HG03571 (cell line): ENCODE data around the gene DNASE1L2.

Experiments
- ATAC-seq: cut with Tn5 transposase; IDR thresholded peaks from one replicate; pipeline ENCODE4 v1.9.1; 2021; ENCODE audit not compliant: unreplicated experiment

The DNASE1L2 gene

DNA sequence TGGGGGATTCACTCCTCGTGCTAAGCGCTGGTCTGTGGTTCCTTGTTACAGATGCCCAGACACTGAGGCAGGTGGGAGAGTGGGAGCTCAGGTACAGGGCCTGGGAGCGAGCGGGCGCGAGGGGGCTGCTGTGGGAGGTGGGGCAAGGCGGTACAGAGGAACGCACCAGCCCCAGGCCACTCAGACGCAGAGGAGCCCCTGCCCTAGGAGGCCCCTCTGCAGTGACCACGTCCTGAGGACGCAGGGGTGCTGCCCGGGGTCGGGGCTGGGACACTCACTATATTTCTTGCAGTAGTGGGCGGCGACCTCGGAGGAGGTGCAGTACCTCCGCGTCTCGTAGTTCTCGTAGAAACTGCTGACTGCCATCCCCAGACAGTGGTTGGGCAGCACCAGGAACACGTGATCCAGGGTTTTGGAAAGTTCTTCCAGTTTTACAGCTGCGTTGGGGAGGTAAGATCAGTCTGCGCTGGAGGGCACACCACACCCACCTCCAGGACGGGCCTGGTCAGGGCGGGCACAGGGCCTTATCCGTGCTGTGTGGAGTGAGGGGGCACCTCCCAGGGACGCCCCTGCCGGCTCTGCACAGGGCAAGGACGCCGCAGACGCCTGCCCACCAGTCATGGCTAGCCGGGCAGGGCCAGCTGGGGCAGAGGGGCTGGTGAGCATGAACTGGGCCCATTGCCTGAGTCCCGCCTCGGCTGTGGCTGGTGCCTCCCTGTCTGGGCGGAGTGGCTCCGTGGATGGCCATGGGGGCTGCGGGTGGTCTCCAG lies 47.9 kb downstream of the DNASE1L2 start:
- ATAC-seq, result no peak

DNA sequence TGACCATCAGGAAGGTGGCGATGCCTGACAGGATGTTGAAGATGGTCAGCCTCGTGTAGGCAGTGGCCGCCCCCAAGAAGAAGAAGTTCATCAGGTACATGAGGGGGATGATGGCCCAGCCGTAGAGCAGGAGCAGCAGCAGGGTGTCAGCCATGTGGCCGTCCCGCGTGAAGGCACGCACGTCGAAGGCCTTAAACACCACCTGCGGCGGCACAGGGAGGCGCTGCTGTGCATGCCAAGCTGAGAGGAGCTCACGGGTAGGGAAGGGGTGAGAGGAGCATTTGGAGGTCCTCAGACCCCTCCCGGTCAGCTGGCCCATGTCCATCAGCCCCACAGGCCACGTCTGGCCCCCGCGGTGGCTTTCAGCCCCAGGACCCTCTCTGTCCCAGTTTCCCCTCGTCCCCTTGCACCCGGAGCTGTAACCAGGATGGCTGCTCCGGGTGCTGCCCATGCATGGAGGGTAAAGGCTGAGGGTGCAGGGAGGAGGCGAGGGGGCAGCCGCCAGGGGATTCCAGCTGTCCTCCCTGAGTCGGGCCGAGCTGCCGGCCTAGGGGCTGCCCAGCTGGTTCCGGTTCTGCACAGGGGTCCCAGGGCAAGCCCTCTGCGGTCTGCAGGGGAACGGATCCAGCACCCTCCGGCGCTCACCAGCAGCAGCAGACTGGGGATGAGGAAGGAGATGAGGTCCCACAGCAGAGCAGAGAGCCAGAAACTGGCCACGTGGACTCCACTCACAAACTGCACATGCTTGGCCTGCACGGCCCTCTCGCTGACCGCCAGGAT lies 48.7 kb downstream of the DNASE1L2 start:
- no peak for ATAC-seq

DNA sequence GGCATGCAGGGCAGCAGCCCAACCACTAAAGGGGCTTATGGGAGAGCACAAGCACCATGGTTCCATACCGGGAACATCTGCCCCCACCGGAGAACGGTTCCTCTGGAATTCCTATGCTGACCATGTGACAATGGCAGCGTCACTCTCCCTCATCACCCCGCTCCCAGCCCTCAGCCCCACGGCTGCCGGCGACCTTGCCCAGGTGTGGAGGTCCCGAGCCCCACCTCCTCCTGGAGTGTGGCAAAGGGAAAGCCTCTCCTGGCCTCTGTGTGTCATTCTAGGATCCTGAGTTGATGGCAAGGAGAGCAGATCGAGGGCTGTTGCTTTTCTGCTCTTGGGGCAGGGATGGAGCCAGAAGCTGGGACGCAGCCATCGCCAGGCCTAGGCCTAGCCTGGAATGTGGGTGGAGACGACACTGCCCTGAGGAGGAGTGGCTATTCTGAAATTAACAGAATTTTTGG lies 49.5 kb downstream of the DNASE1L2 start:
- ATAC-seq, result no peak

DNA sequence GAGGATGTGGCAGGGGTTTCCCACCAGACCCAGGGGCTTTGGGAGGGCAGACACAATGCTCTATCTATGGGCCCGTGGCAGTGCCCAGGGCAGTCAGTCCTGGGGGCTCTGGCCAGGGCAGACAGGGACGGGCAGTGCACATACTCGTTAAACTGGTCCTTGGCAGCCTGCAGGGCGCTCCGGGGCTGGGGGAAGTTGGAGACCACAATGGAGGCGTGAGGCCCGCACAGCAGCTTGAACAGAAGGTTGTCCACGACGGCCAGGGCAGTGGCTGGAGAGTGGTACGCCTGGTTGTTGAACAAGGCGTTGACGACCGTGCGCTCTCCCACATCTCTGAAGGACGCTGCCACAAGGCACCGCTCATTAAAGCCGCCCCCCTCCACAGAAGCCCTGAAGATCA lies 50.3 kb downstream of the DNASE1L2 start:
- ATAC-seq, result no peak

DNA sequence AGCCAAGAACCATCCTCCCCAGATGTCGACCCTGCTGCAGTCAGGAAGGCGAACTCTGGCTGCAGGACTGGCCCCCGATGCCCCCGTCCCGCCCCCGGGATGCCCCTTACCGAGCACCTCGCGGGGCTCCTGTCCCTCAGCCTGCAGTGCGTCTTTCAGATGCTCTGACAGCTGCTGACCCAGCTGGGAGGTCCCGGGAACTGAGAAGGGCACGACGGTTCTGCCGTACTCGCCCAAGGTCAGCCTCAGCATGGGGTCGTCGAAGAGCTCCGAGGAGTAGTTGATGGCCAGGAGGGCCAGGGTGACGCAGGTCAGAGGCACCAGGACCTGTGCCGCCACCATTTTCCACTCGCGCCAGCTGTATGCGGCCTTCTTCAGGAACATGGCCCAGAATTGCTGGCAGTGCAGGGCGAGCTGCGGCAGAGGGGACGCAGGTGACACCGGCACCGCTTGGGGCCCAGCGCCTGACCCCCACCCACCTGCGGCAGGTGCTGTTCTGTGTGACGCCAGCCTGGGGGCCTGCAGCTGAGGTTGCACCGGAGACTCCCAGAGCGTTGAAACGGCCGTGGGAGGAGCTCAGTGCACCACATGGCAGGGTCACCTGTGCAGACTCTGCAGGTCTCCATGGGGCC lies 51.8 kb downstream of the DNASE1L2 start:
- ATAC-seq, result no peak
